SK-N-SH (cell line): ENCODE measurements around the gene RFX3. TPM values are rescaled to one million over a fixed set of nuclear protein-coding genes. Genes with fewer than 3 reads are reported as not detected.

Experiments
- CTCF ChIA-PET: fragments of 300-600, 350-600 bp; formaldehyde crosslinking; extraction: SDS; loops from one replicate; lab custom pipeline; 2021; lab: Yijun Ruan, JAX
- POLR2A ChIA-PET: fragments of 350-600 bp; sonication (Branson Sonifier 250); formaldehyde crosslinking; extraction: SDS; loops from one replicate; lab custom pipeline; 2020; ENCODE audit warnings: antibody characterized with exemption, inconsistent platforms; lab: Yijun Ruan, JAX
- DNase-seq: peaks from one replicate; pipeline ENCODE4 v3.0.0; 2012
- H2AFZ ChIP-seq: fragments of 200-600 bp; sonication (generic); 2 replicates; pipeline ENCODE4 v1.8.1; 2016; ENCODE audit warnings: antibody characterized with exemption, mild to moderate bottlenecking, low read depth
- H3F3A ChIP-seq: fragments of 200-600 bp; sonication (generic); replicated peaks from 2 replicates; pipeline ENCODE3; 2016; ENCODE audit warnings: antibody characterized with exemption, mild to moderate bottlenecking; ENCODE audit not compliant: insufficient read depth
- H3K27ac ChIP-seq, 2 experiments: fragments of 200-500 bp in 1 of 2; fragments of 200-600 bp in 1 of 2; sonication (Bioruptor generic) in 1 of 2; sonication (generic), shearing (Covaris generic) in 1 of 2; 2 replicates each; pipeline versions ENCODE4 v1.5.1 to v1.6.1; 2014 to 2016; ENCODE audit warnings: low read depth in 2 of 2, inconsistent platforms in 1 of 2, low read length in 1 of 2, mild to moderate bottlenecking in 1 of 2, mixed read lengths in 1 of 2
- H3K27me3 ChIP-seq: fragments of 200-600 bp; sonication (generic), shearing (Covaris generic); 2 replicates; pipeline ENCODE4 v1.6.1; 2016; ENCODE audit warnings: mixed run types; ENCODE audit not compliant: insufficient read depth
- H3K36me3 ChIP-seq, 2 experiments: fragments of 200-500 bp in 1 of 2; fragments of 200-600 bp in 1 of 2; sonication (Bioruptor generic) in 1 of 2; sonication (generic) in 1 of 2; replicated peaks in 1 of 2; 2 replicates each; pipeline versions ENCODE3 to v1.5.1; 2014 to 2016; ENCODE audit warnings: low read length in 1 of 2, mild to moderate bottlenecking in 1 of 2; ENCODE audit not compliant: insufficient read depth in 2 of 2, control insufficient read depth in 1 of 2
- H3K4me1 ChIP-seq, 2 experiments: fragments of 200-500 bp in 1 of 2; fragments of 200-600 bp in 1 of 2; sonication (Bioruptor generic) in 1 of 2; sonication (generic), shearing (Covaris generic) in 1 of 2; 2 replicates each; pipeline versions ENCODE4 v1.5.1 to v1.6.1; 2014 to 2016; ENCODE audit warnings: low read depth in 1 of 2, low read length in 1 of 2, mixed run types in 1 of 2; ENCODE audit not compliant: insufficient read depth in 2 of 2, control insufficient read depth in 1 of 2
- H3K4me2 ChIP-seq: fragments of 200-600 bp; sonication (generic), shearing (Covaris generic); 2 replicates; pipeline ENCODE4 v1.6.1; 2017; ENCODE audit warnings: mixed run types
- H3K4me3 ChIP-seq, 2 experiments: fragments of 200-500 bp in 1 of 2; fragments of 200-600 bp in 1 of 2; sonication (Bioruptor generic) in 1 of 2; sonication (generic), shearing (Covaris generic) in 1 of 2; 2 replicates each; pipeline versions ENCODE4 v1.5.1 to v1.8.1; 2014 to 2016; ENCODE audit warnings: low read depth in 2 of 2, inconsistent platforms in 1 of 2, low read length in 1 of 2, mild to moderate bottlenecking in 1 of 2, mixed read lengths in 1 of 2, moderate library complexity in 1 of 2
- H3K79me2 ChIP-seq: fragments of 200-600 bp; sonication (generic); 2 replicates; pipeline ENCODE4 v1.8.1; 2017; ENCODE audit warnings: mild to moderate bottlenecking; ENCODE audit not compliant: insufficient read depth
- H3K9ac ChIP-seq: fragments of 200-600 bp; sonication (generic); 2 replicates; pipeline ENCODE4 v1.6.1; 2017; ENCODE audit warnings: mixed run types
- H3K9me2 ChIP-seq: fragments of 200-600 bp; sonication (generic); 2 replicates; pipeline ENCODE4 v1.6.1; 2017; ENCODE audit warnings: mixed run types
- H3K9me3 ChIP-seq: fragments of 200-600 bp; sonication (generic); 2 replicates; pipeline ENCODE4 v1.6.1; 2017; ENCODE audit warnings: mixed run types, mild to moderate bottlenecking, moderate library complexity
- H4K20me1 ChIP-seq: fragments of 200-600 bp; sonication (generic); 2 replicates; pipeline ENCODE4 v1.6.1; 2017; ENCODE audit warnings: mild to moderate bottlenecking, mixed run types; ENCODE audit not compliant: insufficient read depth
- CHD2 ChIP-seq: fragments of 150-350 bp; IDR thresholded peaks from 2 replicates; pipeline ENCODE4 v1.6.1; 2018; ENCODE audit warnings: low read length; ENCODE audit not compliant: partially characterized antibody
- ELF1 ChIP-seq: IDR thresholded peaks from 2 replicates; pipeline ENCODE4 v1.4.0; 2012
- EP300 ChIP-seq, 2 experiments: IDR thresholded peaks; 2 replicates each; pipeline versions ENCODE4 v1.4.0 to v1.6.1; 2012; ENCODE audit warnings: borderline replicate concordance in 1 of 2, low read depth in 1 of 2, low read length in 1 of 2
- FOSL2 ChIP-seq: IDR thresholded peaks from 2 replicates; pipeline ENCODE4 v1.4.0; 2012; ENCODE audit warnings: low read depth, mild to moderate bottlenecking, moderate library complexity, borderline replicate concordance
- GABPA ChIP-seq: IDR thresholded peaks from 2 replicates; pipeline ENCODE4 v1.4.0; 2012; ENCODE audit warnings: low read depth, mild to moderate bottlenecking
- GATA2 ChIP-seq: sonication (generic); formaldehyde crosslinking; IDR thresholded peaks from 2 replicates; pipeline ENCODE4 v1.5.0; 2020; ENCODE audit warnings: mild to moderate bottlenecking, missing genetic modification reagents
- JUND ChIP-seq: IDR thresholded peaks from 2 replicates; pipeline ENCODE4 v1.4.0; 2012
- MEF2A ChIP-seq: IDR thresholded peaks from 2 replicates; pipeline ENCODE4 v1.4.0; 2012; ENCODE audit warnings: low read depth, borderline replicate concordance
- NFIC ChIP-seq: IDR thresholded peaks from 2 replicates; pipeline ENCODE4 v1.4.0; 2012; ENCODE audit warnings: borderline replicate concordance
- RAD21 ChIP-seq: IDR thresholded peaks from 2 replicates; pipeline ENCODE4 v1.6.1; 2012; ENCODE audit warnings: mild to moderate bottlenecking, low read length
- RCOR1 ChIP-seq: fragments of 150-350 bp; IDR thresholded peaks from 2 replicates; pipeline ENCODE4 v1.6.1; 2017; ENCODE audit warnings: antibody characterized with exemption, low read length
- RFX5 ChIP-seq: IDR thresholded peaks from 2 replicates; pipeline ENCODE4 v1.6.1; 2012; ENCODE audit warnings: mild to moderate bottlenecking, improper control_type of control experiment, low read length
- SIN3A ChIP-seq: IDR thresholded peaks from 2 replicates; pipeline ENCODE4 v1.6.1; 2012; ENCODE audit warnings: low read depth, mild to moderate bottlenecking, low read length, moderate library complexity, borderline replicate concordance
- SMC3 ChIP-seq: IDR thresholded peaks from 2 replicates; pipeline ENCODE4 v1.6.1; 2012; ENCODE audit warnings: low read depth, low read length, improper control_type of control experiment
- TCF12 ChIP-seq: IDR thresholded peaks from 2 replicates; pipeline ENCODE4 v1.4.0; 2012
- WGBS: methylation state at CpG from one replicate; pipeline ENCODE4 v1.1.6; 2017; ENCODE audit warnings: low lambda C conversion rate; 5-methylcytosine and 5-hydroxymethylcytosine counted together
- polyA plus RNA-seq, 3 experiments: library from polyadenylated mRNA; depleted of rRNA; stranded (reverse); fragments of >200 nt; gene quantifications; 2 replicates each; pipeline ENCODE4 v1.2.3, GENCODE V29; 2012
- TF ChIP-seq, protein P1 (sequence below): fragments of 150-350 bp; IDR thresholded peaks from 2 replicates; pipeline ENCODE4 v1.6.1; 2016; ENCODE audit warnings: mild to moderate bottlenecking, low read depth, low read length
- TF ChIP-seq, protein P2 (sequence below): IDR thresholded peaks from 2 replicates; pipeline ENCODE4 v1.4.0; 2012; ENCODE audit warnings: low read depth
- TF ChIP-seq, protein P3 (sequence below): IDR thresholded peaks from 2 replicates; pipeline ENCODE4; 2012
- TF ChIP-seq, protein P4 (sequence below): IDR thresholded peaks from 2 replicates; pipeline ENCODE4 v1.4.0; 2012; ENCODE audit warnings: low read depth, borderline replicate concordance
- TF ChIP-seq, protein P5 (sequence below): IDR thresholded peaks from 2 replicates; pipeline ENCODE4 v1.4.0; 2012; ENCODE audit warnings: low read depth, borderline replicate concordance
- TF ChIP-seq, protein P6 (sequence below): fragments of 150-350 bp; IDR thresholded peaks from 2 replicates; pipeline ENCODE4 v1.6.1; 2017; ENCODE audit warnings: antibody characterized with exemption, low read length, low read depth, borderline replicate concordance

RFX3 gene
- polyA plus RNA-seq, 1 of the 3 experiments (the other 2 are of a cell fraction), result 1.7 TPM

DNA sequence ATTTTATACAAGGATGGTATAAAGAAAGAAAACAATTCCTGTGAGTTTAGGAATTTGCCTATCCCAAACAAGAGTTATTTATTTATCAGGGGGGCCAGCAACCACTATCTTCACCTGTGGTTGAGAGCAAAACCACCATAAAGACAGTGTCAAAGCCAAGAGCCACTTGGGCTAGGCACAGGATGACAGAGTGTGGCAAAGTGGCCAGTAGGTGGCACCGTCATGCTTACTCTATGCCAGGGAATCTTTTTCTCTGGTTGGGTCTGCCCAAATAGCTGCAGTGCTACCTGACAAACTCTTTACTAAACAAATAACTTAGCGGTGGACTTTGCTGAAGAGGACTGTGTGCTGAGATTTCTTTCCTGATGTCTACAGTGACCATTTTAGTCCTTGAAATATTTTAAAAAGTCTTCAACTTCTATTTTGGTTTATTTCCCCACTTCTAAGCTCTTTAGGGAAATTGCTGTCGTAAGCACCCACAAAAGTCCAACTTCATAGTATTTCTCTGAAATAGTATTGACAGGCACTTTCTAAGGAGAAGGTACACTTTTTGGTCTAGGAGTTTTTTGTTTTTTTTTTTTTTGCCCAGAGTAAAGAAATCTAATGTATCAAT lies 285.0 kb downstream of the RFX3 start (continued):
- TF ChIP-seq MEF2A, result no peak
- TF ChIP-seq GATA2 (CRISPR knock-in tag), result no peak
- TF ChIP-seq RAD21, result peak; percentile 88
- TF ChIP-seq RFX5, result no peak
- TF ChIP-seq, protein P1, sequence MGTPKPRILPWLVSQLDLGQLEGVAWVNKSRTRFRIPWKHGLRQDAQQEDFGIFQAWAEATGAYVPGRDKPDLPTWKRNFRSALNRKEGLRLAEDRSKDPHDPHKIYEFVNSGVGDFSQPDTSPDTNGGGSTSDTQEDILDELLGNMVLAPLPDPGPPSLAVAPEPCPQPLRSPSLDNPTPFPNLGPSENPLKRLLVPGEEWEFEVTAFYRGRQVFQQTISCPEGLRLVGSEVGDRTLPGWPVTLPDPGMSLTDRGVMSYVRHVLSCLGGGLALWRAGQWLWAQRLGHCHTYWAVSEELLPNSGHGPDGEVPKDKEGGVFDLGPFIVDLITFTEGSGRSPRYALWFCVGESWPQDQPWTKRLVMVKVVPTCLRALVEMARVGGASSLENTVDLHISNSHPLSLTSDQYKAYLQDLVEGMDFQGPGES, result no peak
- no peak for TF ChIP-seq SIN3A
- TF ChIP-seq, all 33 proteins: peak for 3

DNA sequence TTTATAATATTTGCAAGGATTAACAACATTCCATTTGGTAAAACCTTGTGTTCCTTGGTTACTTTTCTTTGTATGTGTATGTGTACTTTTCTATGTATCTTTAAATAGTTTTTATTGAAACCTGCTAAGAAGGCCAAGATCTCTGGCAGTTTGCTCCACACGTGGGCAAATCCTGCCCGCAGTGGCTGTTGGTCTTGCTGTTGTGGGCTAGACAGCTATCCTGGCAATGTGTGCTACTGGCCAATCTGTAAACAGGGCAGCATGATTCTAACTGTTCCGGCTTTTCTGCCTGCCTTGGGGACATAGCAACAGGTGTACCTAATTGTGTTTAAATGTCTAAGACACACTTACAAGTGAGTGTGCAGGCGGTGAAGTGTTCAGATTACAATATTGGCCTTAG lies 286.6 kb downstream of the RFX3 start:
- TF ChIP-seq, protein P2, sequence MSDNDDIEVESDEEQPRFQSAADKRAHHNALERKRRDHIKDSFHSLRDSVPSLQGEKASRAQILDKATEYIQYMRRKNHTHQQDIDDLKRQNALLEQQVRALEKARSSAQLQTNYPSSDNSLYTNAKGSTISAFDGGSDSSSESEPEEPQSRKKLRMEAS, result no peak
- TF ChIP-seq TCF12, result no peak
- TF ChIP-seq, protein P3, sequence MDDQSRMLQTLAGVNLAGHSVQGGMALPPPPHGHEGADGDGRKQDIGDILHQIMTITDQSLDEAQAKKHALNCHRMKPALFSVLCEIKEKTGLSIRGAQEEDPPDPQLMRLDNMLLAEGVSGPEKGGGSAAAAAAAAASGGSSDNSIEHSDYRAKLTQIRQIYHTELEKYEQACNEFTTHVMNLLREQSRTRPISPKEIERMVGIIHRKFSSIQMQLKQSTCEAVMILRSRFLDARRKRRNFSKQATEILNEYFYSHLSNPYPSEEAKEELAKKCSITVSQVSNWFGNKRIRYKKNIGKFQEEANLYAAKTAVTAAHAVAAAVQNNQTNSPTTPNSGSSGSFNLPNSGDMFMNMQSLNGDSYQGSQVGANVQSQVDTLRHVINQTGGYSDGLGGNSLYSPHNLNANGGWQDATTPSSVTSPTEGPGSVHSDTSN, result no peak
- no peak for TF ChIP-seq MEF2A
- TF ChIP-seq, protein P4, sequence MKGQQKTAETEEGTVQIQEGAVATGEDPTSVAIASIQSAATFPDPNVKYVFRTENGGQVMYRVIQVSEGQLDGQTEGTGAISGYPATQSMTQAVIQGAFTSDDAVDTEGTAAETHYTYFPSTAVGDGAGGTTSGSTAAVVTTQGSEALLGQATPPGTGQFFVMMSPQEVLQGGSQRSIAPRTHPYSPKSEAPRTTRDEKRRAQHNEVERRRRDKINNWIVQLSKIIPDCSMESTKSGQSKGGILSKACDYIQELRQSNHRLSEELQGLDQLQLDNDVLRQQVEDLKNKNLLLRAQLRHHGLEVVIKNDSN, result no peak
- no peak for TF ChIP-seq GABPA
- TF ChIP-seq JUND, result no peak
- TF ChIP-seq RCOR1, result no peak
- no peak for TF ChIP-seq NFIC
- no peak for TF ChIP-seq ELF1
- no peak for TF ChIP-seq FOSL2
- no peak for TF ChIP-seq SMC3
- TF ChIP-seq, protein P5, sequence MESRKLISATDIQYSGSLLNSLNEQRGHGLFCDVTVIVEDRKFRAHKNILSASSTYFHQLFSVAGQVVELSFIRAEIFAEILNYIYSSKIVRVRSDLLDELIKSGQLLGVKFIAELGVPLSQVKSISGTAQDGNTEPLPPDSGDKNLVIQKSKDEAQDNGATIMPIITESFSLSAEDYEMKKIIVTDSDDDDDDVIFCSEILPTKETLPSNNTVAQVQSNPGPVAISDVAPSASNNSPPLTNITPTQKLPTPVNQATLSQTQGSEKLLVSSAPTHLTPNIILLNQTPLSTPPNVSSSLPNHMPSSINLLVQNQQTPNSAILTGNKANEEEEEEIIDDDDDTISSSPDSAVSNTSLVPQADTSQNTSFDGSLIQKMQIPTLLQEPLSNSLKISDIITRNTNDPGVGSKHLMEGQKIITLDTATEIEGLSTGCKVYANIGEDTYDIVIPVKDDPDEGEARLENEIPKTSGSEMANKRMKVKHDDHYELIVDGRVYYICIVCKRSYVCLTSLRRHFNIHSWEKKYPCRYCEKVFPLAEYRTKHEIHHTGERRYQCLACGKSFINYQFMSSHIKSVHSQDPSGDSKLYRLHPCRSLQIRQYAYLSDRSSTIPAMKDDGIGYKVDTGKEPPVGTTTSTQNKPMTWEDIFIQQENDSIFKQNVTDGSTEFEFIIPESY, result no peak
- TF ChIP-seq EP300 (IDR thresholded peaks at IDR 0.05; ENCODE audit: borderline replicate concordance in 1 of 2, low read depth in 1 of 2, low read length in 1 of 2), result no peak
- TF ChIP-seq, protein P1, result no peak
- TF ChIP-seq, protein P6, sequence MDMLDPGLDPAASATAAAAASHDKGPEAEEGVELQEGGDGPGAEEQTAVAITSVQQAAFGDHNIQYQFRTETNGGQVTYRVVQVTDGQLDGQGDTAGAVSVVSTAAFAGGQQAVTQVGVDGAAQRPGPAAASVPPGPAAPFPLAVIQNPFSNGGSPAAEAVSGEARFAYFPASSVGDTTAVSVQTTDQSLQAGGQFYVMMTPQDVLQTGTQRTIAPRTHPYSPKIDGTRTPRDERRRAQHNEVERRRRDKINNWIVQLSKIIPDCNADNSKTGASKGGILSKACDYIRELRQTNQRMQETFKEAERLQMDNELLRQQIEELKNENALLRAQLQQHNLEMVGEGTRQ, result no peak
- no peak for TF ChIP-seq CHD2
- Histone ChIP-seq H3K9me3 (no peaks in the 10 kb centered on the region), H3F3A (no peaks in the 10 kb centered on the region), H3K4me2 (no peak overlapping the region), H3K4me3 (no peak overlapping the region), H3K36me3 (peaks cover 0 to 4% of the 10 kb centered on the region in 2 experiments), H3K9ac (no peak overlapping the region), H3K9me2 (no peaks in the 10 kb centered on the region), H3K79me2 (no peaks in the 10 kb centered on the region), H4K20me1 (no peaks in the 10 kb centered on the region), H2AFZ (no peak overlapping the region), H3K4me1 (peaks cover 0 to 4% of the 10 kb centered on the region in 2 experiments; a peak in 1 of 4 replicates), H3K27ac (no peak overlapping the region), H3K27me3 (no peaks in the 10 kb centered on the region)
- ChIA-PET POLR2A (no interaction called here), CTCF (interaction anchor here (0.6 to 4.4 kb wide), 5 partner anchors 14 to 288 kb away, joined by 3 to 24 read pairs (median 3); no protein-coding TSS in a partner anchor)
- WGBS, result 93% methylated on average over 4 of the region's 4 CpGs
- DNase-seq, result no peak
